SU-DHL-6 (cell line): Measurements from ENCODE around the gene GRIK4.

Experiments used
- H2AFZ ChIP-seq: fragments of 200-600 bp; sonication (generic); 2 replicates; pipeline ENCODE4 v1.6.1; 2014; ENCODE audit warnings: low read depth, mild to moderate bottlenecking, moderate library complexity, mixed read lengths, antibody characterized with exemption, low read length; ENCODE audit not compliant: severe bottlenecking
- H3F3A ChIP-seq: fragments of 200-600 bp; shearing (Covaris generic); 2 replicates; pipeline ENCODE4 v1.6.0; 2016; ENCODE audit warnings: antibody characterized with exemption, mild to moderate bottlenecking; ENCODE audit not compliant: insufficient read depth
- H3K27ac ChIP-seq: fragments of 200-600 bp; sonication (generic); 2 replicates; pipeline ENCODE4 v1.5.1; 2016; ENCODE audit warnings: low read depth, mild to moderate bottlenecking, low read length, moderate library complexity, mixed read lengths
- H3K27me3 ChIP-seq: fragments of 200-600 bp; sonication (generic), shearing (Covaris generic); 2 replicates; pipeline ENCODE4 v1.6.0; 2014; ENCODE audit warnings: mild to moderate bottlenecking, low read length
- H3K36me3 ChIP-seq: fragments of 200-600 bp; sonication (generic); 2 replicates; pipeline ENCODE4 v1.6.1; 2014; ENCODE audit warnings: mild to moderate bottlenecking, low read length, mixed read lengths
- H3K4me2 ChIP-seq: fragments of 300-600, 200-600 bp; shearing (Covaris generic), sonication (generic); 2 replicates; pipeline ENCODE4 v1.6.0; 2014; ENCODE audit warnings: low read length, low read depth, mild to moderate bottlenecking; ENCODE audit not compliant: poor library complexity, severe bottlenecking
- H3K4me3 ChIP-seq: fragments of 200-600 bp; sonication (generic); 2 replicates; pipeline ENCODE4 v1.5.1; 2014; ENCODE audit warnings: antibody characterized with exemption, low read length, mild to moderate bottlenecking, mixed read lengths; ENCODE audit not compliant: insufficient read depth, poor library complexity, severe bottlenecking
- H3K79me2 ChIP-seq: fragments of 200-600 bp; sonication (generic); 2 replicates; pipeline ENCODE4 v1.6.1; 2014; ENCODE audit warnings: mild to moderate bottlenecking, low read length, moderate library complexity; ENCODE audit not compliant: insufficient read depth
- H3K9ac ChIP-seq: fragments of 200-600 bp; sonication (generic); 2 replicates; pipeline ENCODE4 v1.7.0; 2014; ENCODE audit warnings: mild to moderate bottlenecking, low read length
- H3K9me2 ChIP-seq: fragments of 200-600 bp; sonication (generic); replicated peaks from 2 replicates; pipeline ENCODE4 v1.6.1; 2014; ENCODE audit warnings: low read length; ENCODE audit not compliant: insufficient read depth
- H3K9me3 ChIP-seq: fragments of 200-600 bp; sonication (generic); 2 replicates; pipeline ENCODE4 v1.6.1; 2014; ENCODE audit warnings: low read length, mixed read lengths; ENCODE audit not compliant: insufficient read depth
- H4K20me1 ChIP-seq: fragments of 200-600 bp; sonication (generic); 2 replicates; pipeline ENCODE4 v1.6.1; 2014; ENCODE audit warnings: low read depth, mild to moderate bottlenecking, antibody characterized with exemption, low read length, moderate library complexity, mixed read lengths
- CTCF ChIP-seq: fragments of 200-600 bp; sonication (generic); IDR thresholded peaks from one replicate; pipeline ENCODE4 v1.5.1; 2017; ENCODE audit warnings: antibody characterized with exemption, mild to moderate bottlenecking, low read length, moderate library complexity; ENCODE audit not compliant: insufficient read depth, poor library complexity, severe bottlenecking
- EZH2phosphoT487 ChIP-seq: fragments of 200-600 bp; sonication (generic), shearing (Covaris generic); conservative IDR thresholded peaks from 2 replicates; pipeline ENCODE4 v1.6.1; 2018; ENCODE audit warnings: mild to moderate bottlenecking, antibody characterized with exemption, low read length, moderate library complexity, mixed read lengths

Gene GRIK4

GRCh38 chr11:120540744-120541465 is 29.4 kb downstream of the GRIK4 start:
- Histone ChIP-seq H3K9me3 (no peaks in the 10 kb centered on the region), H3K4me2 (no peak overlapping the region), H3K9ac (no peak overlapping the region), H3F3A (no peaks in the 10 kb centered on the region), H4K20me1 (no peaks in the 10 kb centered on the region), H2AFZ (no peak overlapping the region), H3K27ac (no peak overlapping the region), H3K4me3 (no peak overlapping the region), H3K79me2 (no peaks in the 10 kb centered on the region), H3K36me3 (no peaks in the 10 kb centered on the region), H3K9me2 (no peaks in the 10 kb centered on the region), H3K27me3 (no peaks in the 10 kb centered on the region)
- TF ChIP-seq CTCF (no peak), EZH2phosphoT487 (no peak)

- Histone ChIP-seq H3K9ac (no peak overlapping the region), H3K9me3 (no peaks in the 10 kb centered on the region), H4K20me1 (no peaks in the 10 kb centered on the region), H3K27me3 (no peaks in the 10 kb centered on the region), H3K79me2 (no peaks in the 10 kb centered on the region), H3K27ac (no peak overlapping the region), H3F3A (no peaks in the 10 kb centered on the region), H3K9me2 (no peaks in the 10 kb centered on the region), H3K36me3 (no peaks in the 10 kb centered on the region), H2AFZ (no peak overlapping the region), H3K4me2 (no peak overlapping the region), H3K4me3 (no peak overlapping the region)
- TF ChIP-seq CTCF, result no peak
- TF ChIP-seq EZH2phosphoT487, result no peak
Observed at GRCh38 chr11:120543521-120544215, 32.1 kb downstream of the GRIK4 start.

- Histone ChIP-seq H3K9me3 (no peaks in the 10 kb centered on the region), H3K27ac (no peak overlapping the region), H2AFZ (no peak overlapping the region), H3K9ac (no peak overlapping the region), H3K4me3 (no peak overlapping the region), H3K79me2 (no peaks in the 10 kb centered on the region), H3K36me3 (no peaks in the 10 kb centered on the region), H3K9me2 (no peaks in the 10 kb centered on the region), H3F3A (no peaks in the 10 kb centered on the region), H3K27me3 (no peaks in the 10 kb centered on the region), H4K20me1 (no peaks in the 10 kb centered on the region), H3K4me2 (no peak overlapping the region)
- TF ChIP-seq EZH2phosphoT487 (no peak), CTCF (no peak)
Observed at GRCh38 chr11:120545813-120546212, 34.3 kb downstream of the GRIK4 start.
